ENCODE results near the gene UCN2. TPM values are rescaled to one million over a fixed set of nuclear protein-coding genes. Genes with fewer than 3 reads are reported as not detected.

Gene UCN2
- total RNA-seq, 1 donor from 2014 or later: 0.48 TPM

DNA sequence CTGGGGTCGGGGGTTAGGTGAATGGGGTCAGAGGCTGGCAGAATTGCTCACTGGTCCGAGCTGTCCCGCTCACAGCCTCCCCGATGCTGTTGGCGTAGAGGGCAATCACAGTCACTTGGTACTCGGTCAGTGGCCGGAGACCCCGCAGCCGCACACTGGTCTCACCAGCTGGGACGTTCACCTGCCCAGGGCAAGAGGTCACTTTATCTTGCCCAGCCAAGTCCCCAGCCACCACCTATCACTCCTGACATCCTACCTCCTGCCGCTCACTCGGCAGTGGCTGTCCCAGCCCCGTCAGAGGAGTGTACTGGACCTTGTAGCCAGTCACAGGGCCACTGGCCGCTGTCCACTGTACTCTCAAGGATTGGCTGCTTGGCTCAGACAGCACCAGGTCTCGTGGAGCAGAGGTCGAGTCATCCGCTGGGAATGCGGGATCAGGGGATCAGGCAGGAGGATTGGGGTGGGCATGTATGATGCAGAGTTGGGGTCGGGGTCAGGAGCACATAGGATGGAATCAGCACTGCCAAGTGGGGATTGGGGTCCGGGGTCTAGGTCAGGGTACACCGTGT lies 29.0 kb upstream of the UCN2 start:
- intact Hi-C loops (cut with DNase I): no loop called here
- DNase-seq (ENCODE audit: low spot score): no peak

DNA sequence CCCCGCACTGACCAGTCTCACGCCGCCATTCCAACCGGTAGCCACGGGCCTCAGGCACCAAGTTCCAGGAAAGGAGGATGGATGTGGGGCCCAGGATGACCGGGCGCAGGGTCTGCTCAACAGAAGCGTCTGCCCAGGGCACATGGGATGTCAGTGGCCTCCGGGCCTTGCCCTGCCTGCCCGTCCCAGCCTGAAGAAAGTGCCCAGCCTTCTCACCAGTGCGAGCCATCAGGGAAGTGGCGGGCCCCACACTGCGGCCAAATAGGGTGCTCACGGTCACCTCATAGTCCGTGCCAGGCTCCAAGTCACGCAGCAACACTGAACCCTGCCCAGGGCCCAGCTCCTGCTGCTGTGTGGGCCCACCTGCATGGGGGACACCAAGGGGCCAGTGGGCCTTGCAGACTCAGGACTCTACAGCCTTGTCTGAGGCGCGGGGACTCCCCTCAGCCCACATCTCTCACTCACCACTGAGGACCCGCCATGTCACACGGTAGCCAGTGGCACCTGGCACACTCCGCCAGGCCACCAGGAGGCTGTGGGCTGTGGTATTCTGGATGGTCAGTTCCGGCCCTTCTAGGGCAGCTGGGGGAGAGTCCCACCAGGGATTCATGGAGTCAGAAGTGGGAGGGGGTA lies 28.4 kb upstream of the UCN2 start:
- intact Hi-C loops (cut with DNase I): no loop called here
- DNase-seq (ENCODE audit: low spot score): no peak

DNA sequence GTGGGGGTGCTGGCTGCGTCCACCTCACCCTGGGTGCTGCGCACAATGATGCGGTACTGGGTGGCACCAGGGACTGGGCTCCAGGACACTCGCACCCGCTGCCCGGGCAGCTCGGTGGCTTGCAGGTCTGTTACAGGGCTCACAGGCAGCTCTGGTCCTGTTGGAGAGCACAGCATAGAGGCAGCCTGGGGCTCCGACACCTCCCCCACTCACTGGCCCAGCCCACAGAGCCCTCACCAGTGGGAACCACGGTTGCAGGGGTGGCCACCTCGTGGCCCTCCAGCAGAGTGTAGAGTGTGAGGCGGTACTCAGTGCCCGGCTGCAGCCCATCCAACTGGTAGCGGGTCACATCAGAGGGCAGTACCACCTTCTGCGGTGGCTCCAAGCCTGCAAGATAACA lies 27.9 kb upstream of the UCN2 start:
- DNase-seq (ENCODE audit: low spot score): no peak
- intact Hi-C loops (cut with DNase I): no loop called here

DNA sequence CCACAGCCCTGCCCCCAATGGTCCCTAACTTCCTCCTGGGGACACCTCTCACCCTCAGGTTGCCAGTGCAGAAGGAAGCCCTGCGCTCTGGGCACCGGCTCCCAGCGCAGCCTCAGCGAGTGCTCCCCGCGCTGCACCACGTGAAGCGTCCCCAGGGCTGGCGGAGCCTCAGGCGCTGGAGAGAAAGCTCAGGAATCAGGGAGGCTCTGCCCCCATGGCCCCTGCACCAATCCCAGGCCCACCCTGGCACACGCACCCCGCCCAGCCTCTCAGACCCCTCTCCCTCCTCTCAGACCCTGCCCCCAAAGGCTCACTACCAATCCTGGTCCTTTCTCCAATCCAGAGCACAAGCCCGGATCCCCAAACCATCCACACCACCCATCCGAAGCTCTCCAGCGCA lies 24.6 kb upstream of the UCN2 start:
- intact Hi-C loops (cut with DNase I): no loop called here

DNA sequence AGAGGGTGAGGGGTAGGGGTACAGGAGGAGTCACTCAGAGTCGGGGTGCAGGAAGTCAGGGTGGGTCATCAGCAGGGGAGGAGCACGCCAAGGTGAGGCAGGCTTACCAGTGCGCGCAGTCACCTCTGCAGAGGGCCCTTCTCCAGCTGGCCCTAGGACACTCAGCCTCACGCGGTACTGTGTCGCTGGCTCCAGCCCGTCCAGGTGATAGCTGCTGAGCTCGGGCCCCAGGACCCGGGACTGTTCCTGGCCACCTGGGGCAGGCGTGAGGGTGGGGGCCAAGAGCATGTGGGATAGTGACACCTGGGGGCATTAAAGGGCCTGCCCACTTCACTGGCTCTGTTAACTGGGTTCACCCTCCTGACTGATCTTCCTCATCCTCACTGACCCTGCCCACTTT lies 24.1 kb upstream of the UCN2 start:
- intact Hi-C loops (cut with DNase I): no loop called here
- DNase-seq (ENCODE audit: low spot score): no peak

More for the DNA sequence above, 24.6 kb upstream of the UCN2 start:
- DNase-seq (ENCODE audit: low spot score): no peak

DNA sequence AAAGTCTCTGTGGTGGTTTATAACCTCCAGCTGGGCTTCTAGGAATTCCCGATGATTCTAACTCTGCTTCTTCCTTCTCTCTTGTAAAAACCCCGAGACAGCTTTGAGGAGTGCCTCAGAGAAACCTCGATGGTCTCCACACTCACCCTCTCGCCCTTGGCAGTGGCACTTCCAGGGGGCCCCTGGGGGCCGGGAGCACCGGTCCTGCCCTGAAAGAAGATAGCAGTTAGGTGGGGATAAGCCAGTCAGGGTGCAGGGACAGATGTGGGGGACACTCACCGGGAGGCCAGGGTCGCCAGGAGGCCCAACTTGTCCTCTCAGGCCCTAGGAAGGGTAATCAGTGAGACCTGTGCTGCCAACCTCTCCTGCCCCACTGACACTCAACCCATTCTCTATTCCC lies 21.8 kb upstream of the UCN2 start:
- intact Hi-C loops (cut with DNase I): no loop called here
- DNase-seq (ENCODE audit: low spot score): no peak

DNA sequence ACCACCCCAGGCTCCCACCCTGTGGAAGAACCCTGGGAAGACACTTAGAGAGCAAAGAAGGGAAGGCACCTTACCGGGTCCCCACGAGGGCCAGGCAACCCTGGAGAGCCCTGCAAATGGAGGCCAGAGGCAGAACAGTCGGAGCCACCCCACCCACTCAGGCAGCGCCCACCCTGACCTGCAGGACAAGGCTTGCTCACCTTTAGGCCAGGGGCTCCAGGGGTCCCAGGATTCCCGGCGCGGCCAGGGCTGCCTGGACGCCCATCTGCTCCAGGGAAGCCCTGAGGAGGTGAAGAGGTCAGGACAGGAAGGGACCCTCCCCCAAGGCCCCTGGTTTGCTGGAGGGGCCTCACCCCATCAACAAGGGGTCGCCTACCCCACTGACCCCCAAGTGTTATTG lies 21.3 kb upstream of the UCN2 start:
- intact Hi-C loops (cut with DNase I): no loop called here
- no peak for DNase-seq (ENCODE audit: low spot score)

DNA sequence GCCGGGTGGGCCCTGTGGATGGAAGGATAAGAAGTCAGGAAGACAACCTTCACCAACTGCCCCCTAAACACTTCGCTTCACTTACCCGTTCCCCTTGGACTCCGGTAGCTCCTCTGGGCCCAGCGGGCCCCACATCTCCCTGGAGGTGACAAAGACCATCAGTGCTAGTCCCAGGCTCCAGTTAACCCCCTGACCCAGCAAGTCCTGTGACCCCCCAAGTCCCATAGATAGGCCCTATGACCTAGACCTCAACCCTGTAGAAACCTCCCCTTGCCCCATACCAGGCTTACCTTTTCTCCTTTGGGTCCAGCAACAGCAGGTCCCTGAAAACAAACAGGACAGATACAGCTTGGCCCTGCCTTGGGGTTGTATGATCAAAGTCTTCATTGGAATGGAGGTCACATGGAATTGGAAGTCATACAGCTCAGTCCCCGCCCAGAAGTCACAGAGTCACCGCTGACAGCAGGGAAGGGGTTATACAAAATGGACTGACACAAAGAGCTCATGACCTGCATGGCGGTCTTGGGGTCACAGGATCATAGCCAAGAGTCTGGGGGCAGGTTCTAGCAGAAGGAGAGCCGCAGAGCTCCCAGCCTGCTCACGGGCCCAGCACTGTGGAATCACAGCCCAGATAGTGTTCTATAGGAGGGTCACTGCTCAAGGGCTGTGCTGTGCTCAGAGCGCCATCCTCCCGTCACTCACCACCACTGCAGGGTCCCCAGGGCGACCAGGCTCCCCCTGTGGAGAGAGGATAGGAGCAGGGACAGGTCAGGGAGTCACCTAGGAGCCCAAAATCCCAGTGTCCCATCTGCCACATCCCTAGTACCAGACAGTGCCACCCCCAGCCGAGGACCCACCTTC lies 18.3 kb upstream of the UCN2 start:
- no peak for DNase-seq (ENCODE audit: low spot score)
- intact Hi-C loops (cut with DNase I): no loop called here

DNA sequence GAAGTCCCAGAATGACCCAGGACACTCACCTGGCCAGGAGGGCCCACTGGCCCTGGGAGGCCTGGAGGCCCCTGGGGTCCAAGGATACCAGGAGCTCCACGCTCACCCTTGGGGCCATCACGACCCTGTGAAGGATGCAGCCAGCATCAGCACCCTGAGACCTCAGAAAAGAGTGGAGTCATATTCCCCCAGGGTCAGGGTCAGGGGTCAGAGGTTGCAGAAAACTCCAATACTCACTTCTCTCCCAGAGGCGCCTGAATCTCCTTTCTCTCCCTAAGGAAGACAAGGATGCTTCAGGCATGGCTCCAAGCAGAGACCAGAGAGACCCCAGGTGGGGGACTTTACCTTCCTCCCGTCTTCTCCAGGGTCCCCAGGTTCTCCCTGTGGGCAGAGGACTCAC lies 13.1 kb upstream of the UCN2 start:
- no peak for DNase-seq (ENCODE audit: low spot score)
- intact Hi-C loops (cut with DNase I): no loop called here

DNA sequence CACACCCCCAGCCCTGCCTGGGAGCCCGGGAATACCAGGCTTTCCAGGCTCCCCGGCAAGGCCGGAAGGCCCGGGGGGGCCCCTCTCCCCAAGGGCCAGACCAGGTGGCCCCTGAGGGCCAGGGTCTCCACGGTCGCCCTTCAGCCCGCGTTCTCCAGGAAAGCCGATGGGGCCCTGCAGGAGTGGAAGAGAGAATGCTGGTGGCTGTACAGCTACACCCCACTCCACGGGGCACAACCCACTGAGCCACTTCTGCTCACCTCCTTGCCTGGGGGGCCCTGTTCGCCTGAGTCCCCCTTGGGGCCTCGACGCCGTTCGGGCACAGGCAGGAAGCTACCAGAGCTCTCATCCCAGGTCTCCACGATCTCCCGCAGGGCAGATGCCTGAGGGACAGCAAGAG lies 11.8 kb upstream of the UCN2 start:
- intact Hi-C loops (cut with DNase I): no loop called here
- no peak for DNase-seq (ENCODE audit: low spot score)

DNA sequence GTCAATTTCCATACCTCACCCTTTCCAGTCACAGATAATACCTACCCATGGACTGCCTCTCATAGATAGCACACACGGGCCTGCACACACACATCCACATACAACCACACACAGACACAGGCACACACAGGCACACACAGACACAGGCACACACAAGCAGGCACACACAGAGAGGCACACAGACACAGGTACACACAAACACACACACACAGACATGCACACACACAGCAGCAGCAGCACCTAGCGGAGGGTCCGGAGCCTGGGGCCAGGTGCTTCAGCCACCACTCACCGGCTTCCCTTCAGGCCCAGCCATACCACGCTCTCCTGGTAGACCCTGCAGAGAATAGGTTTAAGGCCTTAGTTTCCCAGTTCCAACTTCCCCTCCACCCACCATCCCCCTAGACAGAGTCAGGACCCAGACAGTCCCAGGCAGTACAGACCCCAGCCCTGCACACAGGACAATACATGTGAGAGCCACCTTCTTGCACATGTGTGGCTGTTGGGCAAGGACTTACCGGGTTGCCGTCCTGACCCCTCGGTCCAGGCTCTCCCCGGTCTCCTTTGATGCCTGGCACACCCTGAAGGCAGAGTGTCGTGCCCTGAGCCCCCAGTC lies 10.5 kb upstream of the UCN2 start:
- DNase-seq (ENCODE audit: low spot score): no peak
- intact Hi-C loops (cut with DNase I): no loop called here

DNA sequence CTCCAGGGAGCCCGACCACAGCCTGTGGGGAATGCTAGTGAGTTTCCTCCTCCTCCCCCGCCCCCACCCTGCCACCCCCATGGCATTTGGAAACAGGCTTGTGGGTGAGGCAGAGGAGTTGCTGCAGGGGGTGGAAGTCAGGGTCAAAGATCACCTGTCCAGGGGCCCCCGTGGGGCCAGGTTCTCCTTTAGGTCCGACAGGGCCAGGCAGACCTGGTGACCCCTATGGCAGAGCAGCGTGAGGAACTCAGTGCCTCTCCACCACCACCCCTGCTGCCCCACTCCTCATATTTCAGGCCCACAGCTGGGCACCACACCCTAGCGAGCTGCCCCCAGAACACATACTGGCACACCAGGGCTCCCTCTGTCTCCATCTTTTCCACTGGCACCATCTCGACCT lies 8.9 kb upstream of the UCN2 start:
- intact Hi-C loops (cut with DNase I): no loop called here
- no peak for DNase-seq (ENCODE audit: low spot score)

DNA sequence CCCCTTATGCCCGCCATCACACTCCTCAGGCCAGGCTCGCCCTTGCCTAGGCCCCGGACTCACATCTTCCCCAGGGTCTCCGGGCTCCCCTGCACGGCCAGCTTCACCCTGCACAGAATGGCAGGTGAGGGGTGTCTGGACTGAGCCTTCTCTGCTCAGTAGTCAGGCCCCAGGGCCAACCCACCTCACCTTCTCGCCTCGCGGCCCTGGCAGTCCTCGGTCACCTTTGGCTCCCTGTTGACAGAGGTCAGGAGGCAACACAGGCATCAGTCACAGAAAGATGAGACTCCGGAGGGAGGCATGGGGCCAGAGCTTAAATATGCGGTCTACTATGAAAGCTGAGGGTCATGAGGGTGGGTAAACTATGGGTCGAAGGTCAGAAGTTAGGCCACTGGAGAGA lies 8.4 kb upstream of the UCN2 start:
- intact Hi-C loops (cut with DNase I): no loop called here
- DNase-seq (ENCODE audit: low spot score): no peak

DNA sequence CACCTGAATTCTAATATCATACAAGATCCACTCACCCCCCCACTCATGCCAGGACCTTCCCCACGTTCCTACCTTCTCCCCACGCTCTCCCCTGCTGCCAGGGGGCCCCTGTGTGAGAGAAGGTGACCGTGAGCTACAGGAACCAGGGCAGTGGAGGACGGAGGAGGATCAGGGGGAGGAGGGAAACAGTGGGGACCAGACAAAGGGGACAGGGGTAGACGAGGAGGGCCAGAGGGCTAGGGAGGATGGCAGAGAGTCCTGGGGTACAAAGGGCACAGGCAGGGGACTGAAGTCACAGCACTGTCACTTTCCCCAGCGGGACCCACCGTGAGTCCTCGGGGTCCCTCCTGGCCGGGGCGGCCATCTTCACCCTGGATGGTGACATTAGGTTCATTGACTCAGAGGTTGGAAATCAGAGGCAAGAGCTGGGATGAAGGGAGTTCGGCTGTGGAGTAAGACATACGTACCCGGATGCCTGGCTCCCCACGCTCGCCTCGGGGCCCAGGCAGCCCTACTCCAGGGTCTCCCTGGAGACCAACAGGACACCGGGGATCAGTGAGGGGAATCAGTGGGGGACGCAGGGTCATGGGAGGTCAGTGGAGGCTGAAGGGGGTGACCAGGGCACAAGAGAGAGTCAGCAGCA lies 6.3 kb upstream of the UCN2 start:
- no peak for DNase-seq (ENCODE audit: low spot score)
- intact Hi-C loops (cut with DNase I): no loop called here

DNA sequence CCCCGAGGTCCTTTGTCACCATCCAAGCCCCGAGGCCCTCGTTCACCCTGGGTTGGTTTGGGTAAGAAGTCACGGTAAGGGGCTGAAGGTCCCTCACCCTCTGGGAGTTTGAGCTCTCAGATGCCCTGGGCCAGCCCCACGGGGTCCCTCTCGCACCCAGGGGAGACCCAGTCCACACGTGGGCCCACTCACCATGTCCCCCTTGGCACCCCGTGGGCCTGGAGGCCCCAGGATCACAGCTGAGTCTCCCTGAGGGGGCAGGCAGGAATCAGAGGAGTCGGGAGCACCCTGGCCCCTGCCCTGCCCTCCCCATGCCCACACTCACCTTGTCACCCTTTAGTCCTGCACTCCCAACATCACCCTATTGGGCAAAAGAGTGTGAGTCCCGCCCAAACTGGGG lies 5.8 kb upstream of the UCN2 start:
- DNase-seq (ENCODE audit: low spot score): no peak
- intact Hi-C loops (cut with DNase I): no loop called here

DNA sequence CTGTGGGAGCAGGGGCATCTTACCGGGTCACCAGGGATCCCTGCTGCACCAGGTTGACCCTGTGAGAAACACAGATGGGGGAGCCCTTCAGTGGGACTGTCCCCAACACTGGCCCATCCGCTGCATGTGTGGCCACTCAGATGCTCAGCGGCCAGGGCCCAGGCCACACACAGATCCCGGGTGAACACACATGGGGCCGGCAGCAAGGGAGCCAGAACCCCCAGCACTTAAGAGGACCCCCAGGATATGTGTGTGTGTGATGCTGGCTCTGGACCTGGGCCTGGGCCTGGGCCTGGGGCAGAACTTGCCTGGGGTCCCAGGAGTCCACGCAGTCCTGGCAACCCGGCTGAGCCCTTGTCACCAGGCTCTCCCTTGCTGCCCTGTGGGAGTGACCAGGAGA lies 4.9 kb upstream of the UCN2 start:
- intact Hi-C loops (cut with DNase I): no loop called here
- DNase-seq (ENCODE audit: low spot score): no peak

DNA sequence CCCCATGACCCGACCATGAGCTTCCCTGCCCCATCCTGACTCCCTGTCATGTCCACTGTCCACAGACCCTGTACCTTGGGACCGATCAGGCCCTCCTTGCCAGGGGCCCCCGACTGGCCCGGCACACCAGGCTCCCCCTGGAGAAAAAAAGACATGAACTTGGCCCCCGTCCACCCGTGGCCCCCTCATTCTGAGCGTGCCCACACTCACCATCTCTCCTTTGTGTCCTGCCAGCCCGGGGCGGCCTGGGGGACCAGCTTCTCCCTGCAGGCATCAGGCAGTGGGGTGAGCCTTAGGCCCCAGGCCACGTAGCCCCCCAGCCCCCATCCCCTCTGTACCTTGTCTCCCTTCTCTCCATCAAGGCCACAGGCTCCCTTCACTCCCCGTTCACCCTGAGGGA lies 3.9 kb upstream of the UCN2 start:
- intact Hi-C loops (cut with DNase I): no loop called here
- no peak for DNase-seq (ENCODE audit: low spot score)

DNA sequence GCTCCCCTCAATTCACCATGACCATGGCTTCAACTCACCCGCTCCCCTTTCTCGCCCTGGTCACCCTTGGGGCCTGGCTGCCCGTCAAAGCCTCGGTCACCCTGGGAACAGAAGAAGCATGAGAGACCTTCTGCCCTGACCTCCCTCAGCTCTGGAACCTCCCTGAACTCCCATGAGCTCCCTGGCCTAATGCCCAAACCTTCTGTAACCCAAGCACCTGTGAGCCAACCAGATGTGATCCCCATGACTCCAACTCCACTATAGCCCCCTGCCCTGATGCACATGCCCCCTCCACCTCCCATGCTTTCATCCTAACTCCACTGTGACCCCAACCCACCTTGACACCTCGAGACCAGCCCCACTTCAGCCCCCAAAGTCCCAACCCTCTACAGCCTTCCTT lies 3.5 kb upstream of the UCN2 start:
- intact Hi-C loops (cut with DNase I): no loop called here
- DNase-seq (ENCODE audit: low spot score): no peak

DNA sequence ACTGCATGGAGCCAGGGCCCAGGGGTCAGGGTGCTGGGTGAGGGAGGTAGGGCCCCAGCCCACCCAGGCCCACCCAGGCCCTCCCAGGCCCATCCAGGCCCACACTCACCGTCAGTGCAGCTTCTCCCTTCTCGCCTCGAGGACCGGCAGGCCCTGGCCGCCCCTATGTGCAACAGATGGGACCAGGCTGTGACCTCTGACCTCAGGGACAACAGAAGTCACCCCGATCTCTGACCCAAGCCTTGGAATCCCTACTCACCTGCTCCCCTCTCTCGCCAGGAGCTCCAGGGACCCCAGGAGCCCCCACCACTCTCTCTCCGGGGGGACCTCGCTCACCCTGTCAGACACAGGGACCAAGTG lies 2.8 kb upstream of the UCN2 start:
- intact Hi-C loops (cut with DNase I): no loop called here

DNA sequence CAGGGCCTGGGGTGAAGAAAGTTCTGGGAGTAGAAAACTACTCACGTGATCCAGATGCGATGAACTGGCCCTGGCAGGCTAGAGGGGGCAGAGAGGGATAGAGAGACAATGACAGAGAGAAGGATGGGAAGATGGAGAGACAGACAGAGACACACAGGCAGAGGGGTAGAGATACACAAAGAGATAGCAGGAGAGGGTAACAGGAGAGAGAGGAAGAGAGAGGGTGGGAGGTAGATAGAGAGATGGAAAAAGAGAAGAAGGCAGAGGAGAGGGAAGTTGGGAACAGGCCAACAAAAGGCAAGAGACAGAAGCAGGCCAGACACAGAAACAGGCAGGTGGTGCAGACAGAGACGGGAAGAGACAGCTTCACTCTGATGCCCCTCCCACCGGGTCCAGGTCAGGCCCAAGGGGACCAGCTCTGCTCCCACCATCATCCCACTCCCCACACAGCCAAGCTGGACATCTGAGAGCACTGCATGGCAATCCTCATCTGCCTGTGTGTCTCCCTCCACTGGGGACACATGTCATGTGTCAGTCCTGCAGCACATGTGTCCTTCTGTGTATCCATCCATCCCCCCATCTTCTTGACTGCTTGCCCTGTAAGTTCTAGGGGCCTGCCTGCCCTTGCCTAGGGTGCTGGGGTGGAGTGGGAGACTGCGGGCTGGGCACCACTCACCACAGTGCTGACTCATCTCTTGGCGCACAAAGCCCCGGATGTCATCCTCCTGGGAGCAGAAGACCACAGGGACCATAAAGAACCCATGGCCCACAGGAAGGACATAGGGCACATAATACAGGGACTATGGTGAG lies 2.2 kb upstream of the UCN2 start:
- intact Hi-C loops (cut with DNase I): no loop called here
- no peak for DNase-seq (ENCODE audit: low spot score)

More for the DNA sequence above, 2.8 kb upstream of the UCN2 start:
- no peak for DNase-seq (ENCODE audit: low spot score)

Measured in cardiac septum (tissue), 1 donor.